ENCODE measurements around the gene SLC22A14.
"Not testable (repeated sequence)": the region's sequence is repeated elsewhere in the genome, so short reads cannot be mapped to it uniquely, and the experiment has no call there.

The SLC22A14 gene

DNA sequence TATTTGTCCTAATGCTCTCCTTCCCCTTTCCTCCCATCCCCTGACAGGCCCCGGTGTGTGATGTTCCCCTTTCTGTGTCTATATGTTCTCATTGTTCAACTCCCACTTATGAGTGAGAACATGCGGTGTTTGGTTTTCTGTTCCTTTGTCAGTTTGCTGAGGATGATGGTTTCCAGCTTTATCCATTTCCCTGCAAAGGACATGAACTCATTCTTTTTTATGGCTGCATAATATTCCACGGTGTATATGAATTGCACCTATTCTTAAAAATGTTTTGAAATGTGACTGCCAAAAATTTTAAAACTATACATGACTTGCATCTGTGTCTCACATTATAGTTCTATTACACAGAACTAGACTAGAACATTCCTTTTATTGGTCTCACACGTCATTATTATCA is 38.5 kb downstream of the SLC22A14 start:
- not testable (repeated sequence) for H3K27me3 ChIP-seq (replicated peaks; ENCODE audit: control insufficient read depth, insufficient read depth, low read length, poor library complexity, severe bottlenecking); H3K4me3 ChIP-seq (ENCODE audit: insufficient read depth, low read depth, low read length, poor library complexity, severe bottlenecking); H3K36me3 ChIP-seq (ENCODE audit: control insufficient read depth, insufficient read depth, low read length); DNase-seq; H3K4me1 ChIP-seq (ENCODE audit: control insufficient read depth, insufficient read depth, low read length, poor library complexity, severe bottlenecking); H3K9me3 ChIP-seq (ENCODE audit: control insufficient read depth, low read length); H3K27ac ChIP-seq (ENCODE audit: insufficient read depth, low read length, poor library complexity, severe bottlenecking)

GRCh38 chr3:38323060-38323459 is 41.0 kb downstream of the SLC22A14 start:
- no peak for DNase-seq

DNA sequence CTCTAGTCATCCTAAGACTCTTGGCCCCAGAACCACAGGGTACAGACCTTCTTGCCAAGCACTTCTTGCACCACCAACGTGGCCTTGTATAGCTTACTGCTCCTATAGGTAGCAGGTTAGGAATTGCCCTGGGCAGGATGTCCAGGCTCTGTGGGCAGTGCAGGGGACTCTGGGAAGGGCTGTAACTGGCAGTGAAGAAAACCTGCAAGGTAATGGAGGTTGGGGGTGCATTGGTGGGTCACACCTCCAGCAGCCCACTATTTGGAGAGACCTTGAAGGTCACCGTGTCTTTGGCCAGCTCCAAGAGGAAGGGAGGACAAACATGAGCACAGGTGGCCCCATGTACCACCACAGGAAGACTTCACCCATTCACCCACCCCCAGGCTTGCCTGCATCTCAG is 43.2 kb downstream of the SLC22A14 start:
- no peaks in the 10 kb centered on the region for H3K4me1 ChIP-seq (ENCODE audit: control insufficient read depth, insufficient read depth, low read length, poor library complexity, severe bottlenecking)
- no peaks in the 10 kb centered on the region for H3K27me3 ChIP-seq (replicated peaks; ENCODE audit: control insufficient read depth, insufficient read depth, low read length, poor library complexity, severe bottlenecking)
- no peak overlapping the region for H3K27ac ChIP-seq (ENCODE audit: insufficient read depth, low read length, poor library complexity, severe bottlenecking)

More at GRCh38 chr3:38323060-38323459, 41.0 kb downstream of the SLC22A14 start:
- no peaks in the 10 kb centered on the region for H3K36me3 ChIP-seq (ENCODE audit: control insufficient read depth, insufficient read depth, low read length)
- no peaks in the 10 kb centered on the region for H3K9me3 ChIP-seq (ENCODE audit: control insufficient read depth, low read length)
- no peaks in the 10 kb centered on the region for H3K27me3 ChIP-seq (replicated peaks; ENCODE audit: control insufficient read depth, insufficient read depth, low read length, poor library complexity, severe bottlenecking)
- H3K4me1 ChIP-seq (ENCODE audit: control insufficient read depth, insufficient read depth, low read length, poor library complexity, severe bottlenecking), result no peaks in the 10 kb centered on the region
- H3K27ac ChIP-seq (ENCODE audit: insufficient read depth, low read length, poor library complexity, severe bottlenecking), result no peak overlapping the region
- H3K4me3 ChIP-seq (ENCODE audit: insufficient read depth, low read depth, low read length, poor library complexity, severe bottlenecking), result no peak overlapping the region

DNA sequence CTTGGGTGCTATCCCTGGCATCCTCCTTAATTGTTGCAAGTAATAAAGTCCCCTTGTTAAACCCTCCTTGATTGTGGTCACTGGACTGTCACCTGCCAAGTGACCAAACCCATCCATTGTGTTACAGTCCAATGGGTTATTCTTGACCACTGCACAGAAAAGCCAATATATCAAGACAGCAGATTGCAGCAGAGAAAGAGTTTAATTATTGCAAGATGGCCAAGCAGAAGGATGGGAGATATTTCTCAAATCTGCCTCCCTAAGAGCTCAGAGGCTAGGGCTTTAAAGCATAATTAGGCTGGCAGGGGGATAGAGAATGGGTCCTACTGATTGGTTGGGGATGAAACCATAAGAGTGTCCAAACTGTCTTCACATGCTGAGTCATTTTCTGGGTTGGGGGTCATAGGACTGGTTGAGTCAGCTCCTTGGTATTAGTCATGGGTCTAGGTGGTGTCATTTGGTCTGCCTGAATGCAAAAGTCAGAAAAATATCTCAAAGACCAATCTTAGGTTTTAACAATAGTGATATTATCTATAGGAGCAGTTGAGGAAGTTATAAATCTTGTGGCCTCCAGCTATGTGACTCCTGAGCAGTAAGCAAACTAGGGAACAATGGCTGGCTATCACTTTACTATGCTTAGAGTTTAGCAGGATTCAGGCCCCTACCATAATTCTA is 45.4 kb downstream of the SLC22A14 start:
- no peak overlapping the region for H3K4me3 ChIP-seq (ENCODE audit: insufficient read depth, low read depth, low read length, poor library complexity, severe bottlenecking)
- H3K27ac ChIP-seq (ENCODE audit: insufficient read depth, low read length, poor library complexity, severe bottlenecking), result no peak overlapping the region
- no peaks in the 10 kb centered on the region for H3K27me3 ChIP-seq (replicated peaks; ENCODE audit: control insufficient read depth, insufficient read depth, low read length, poor library complexity, severe bottlenecking)
- no peaks in the 10 kb centered on the region for H3K4me1 ChIP-seq (ENCODE audit: control insufficient read depth, insufficient read depth, low read length, poor library complexity, severe bottlenecking)
- no peak for DNase-seq
- H3K9me3 ChIP-seq (ENCODE audit: control insufficient read depth, low read length), result no peaks in the 10 kb centered on the region
- H3K36me3 ChIP-seq (ENCODE audit: control insufficient read depth, insufficient read depth, low read length), result no peaks in the 10 kb centered on the region

More for the DNA sequence above, 43.2 kb downstream of the SLC22A14 start:
- no peaks in the 10 kb centered on the region for H3K36me3 ChIP-seq (ENCODE audit: control insufficient read depth, insufficient read depth, low read length)
- DNase-seq, result no peak
- H3K4me3 ChIP-seq (ENCODE audit: insufficient read depth, low read depth, low read length, poor library complexity, severe bottlenecking), result no peak overlapping the region
- H3K9me3 ChIP-seq (ENCODE audit: control insufficient read depth, low read length), result no peaks in the 10 kb centered on the region

- no peak overlapping the region for H3K4me3 ChIP-seq (ENCODE audit: insufficient read depth, low read depth, low read length, poor library complexity, severe bottlenecking)
- no peak for DNase-seq
- H3K9me3 ChIP-seq (ENCODE audit: control insufficient read depth, low read length), result no peaks in the 10 kb centered on the region
- no peak overlapping the region for H3K27ac ChIP-seq (ENCODE audit: insufficient read depth, low read length, poor library complexity, severe bottlenecking)
- H3K4me1 ChIP-seq (ENCODE audit: control insufficient read depth, insufficient read depth, low read length, poor library complexity, severe bottlenecking), result no peaks in the 10 kb centered on the region
- no peaks in the 10 kb centered on the region for H3K36me3 ChIP-seq (ENCODE audit: control insufficient read depth, insufficient read depth, low read length)
- H3K27me3 ChIP-seq (replicated peaks; ENCODE audit: control insufficient read depth, insufficient read depth, low read length, poor library complexity, severe bottlenecking), result no peaks in the 10 kb centered on the region
Measured at GRCh38 chr3:38331257-38332022, 49.3 kb downstream of the SLC22A14 start.

DNA sequence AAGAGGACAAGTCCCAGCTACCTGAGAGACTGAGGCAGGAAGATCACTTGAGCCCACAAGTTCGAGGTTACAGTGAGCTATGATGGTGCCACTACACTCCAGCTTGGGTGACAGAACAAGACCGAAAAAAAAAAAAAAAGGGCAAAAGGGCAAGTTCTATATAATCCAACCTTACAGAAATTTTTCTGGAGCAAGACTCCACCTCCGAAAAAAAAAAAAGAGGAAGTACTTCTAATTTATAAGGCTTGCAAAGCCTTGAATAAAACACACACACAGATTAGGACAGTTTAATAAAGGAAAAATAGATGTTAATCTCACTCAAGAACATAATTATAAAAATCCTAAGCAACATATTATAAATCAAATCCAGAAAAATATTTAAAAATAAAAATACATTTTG is 50.1 kb downstream of the SLC22A14 start:
- Histone ChIP-seq H3K4me3 (ENCODE audit: insufficient read depth, low read depth, low read length, poor library complexity, severe bottlenecking) (no peak overlapping the region), H3K27me3 (replicated peaks; ENCODE audit: control insufficient read depth, insufficient read depth, low read length, poor library complexity, severe bottlenecking) (no peaks in the 10 kb centered on the region), H3K9me3 (ENCODE audit: control insufficient read depth, low read length) (no peaks in the 10 kb centered on the region), H3K36me3 (ENCODE audit: control insufficient read depth, insufficient read depth, low read length) (no peaks in the 10 kb centered on the region), H3K27ac (ENCODE audit: insufficient read depth, low read length, poor library complexity, severe bottlenecking) (no peak overlapping the region), H3K4me1 (ENCODE audit: control insufficient read depth, insufficient read depth, low read length, poor library complexity, severe bottlenecking) (no peaks in the 10 kb centered on the region)
- no peak for DNase-seq

DNA sequence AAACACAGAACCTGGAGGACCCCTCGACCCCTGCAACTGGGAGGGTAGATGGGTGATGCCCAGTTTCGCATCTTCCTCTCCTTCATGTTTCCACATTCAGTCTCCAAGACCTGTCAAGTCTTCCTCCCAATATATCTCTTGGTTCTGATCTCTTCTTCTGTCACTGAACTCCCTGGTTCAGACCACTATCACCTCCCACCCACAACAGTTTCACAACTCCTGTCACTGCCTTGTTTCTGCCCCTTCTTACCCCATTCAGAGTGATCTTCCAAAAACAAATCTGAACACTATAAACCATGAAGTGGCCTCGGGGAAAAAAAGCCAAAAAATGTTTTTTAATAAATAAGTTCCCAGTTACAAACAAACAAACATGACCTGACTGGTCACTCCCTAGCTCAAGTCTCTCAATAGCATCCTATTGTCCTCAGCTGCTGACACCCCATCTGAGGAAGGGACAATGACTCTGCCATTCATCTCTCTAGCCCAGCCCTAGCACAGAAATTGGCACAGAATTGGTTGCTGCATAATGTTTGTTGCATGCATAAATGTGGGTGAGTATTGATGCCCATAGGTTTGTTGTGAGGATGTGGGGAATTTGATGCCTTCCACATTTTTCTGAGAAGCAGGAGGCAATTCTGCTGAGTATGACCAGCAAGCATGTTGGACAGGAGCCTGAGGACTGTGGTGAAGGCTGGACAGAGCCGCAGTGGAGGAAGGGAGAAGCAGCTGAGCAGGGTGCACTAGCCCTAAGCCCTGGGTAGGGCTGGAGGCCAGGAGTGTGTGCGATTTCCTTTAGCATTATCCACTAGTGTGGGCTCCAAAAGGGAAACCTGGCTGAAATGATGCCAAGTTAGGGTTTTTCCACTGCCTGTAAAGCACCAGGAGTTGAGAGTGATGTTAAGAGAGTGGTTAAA is 52.3 kb downstream of the SLC22A14 start:
- no peak for DNase-seq
- no peaks in the 10 kb centered on the region for H3K36me3 ChIP-seq (ENCODE audit: control insufficient read depth, insufficient read depth, low read length)
- H3K4me3 ChIP-seq (ENCODE audit: insufficient read depth, low read depth, low read length, poor library complexity, severe bottlenecking), result no peak overlapping the region
- H3K27ac ChIP-seq (ENCODE audit: insufficient read depth, low read length, poor library complexity, severe bottlenecking), result no peak overlapping the region
- no peaks in the 10 kb centered on the region for H3K4me1 ChIP-seq (ENCODE audit: control insufficient read depth, insufficient read depth, low read length, poor library complexity, severe bottlenecking)
- H3K9me3 ChIP-seq (ENCODE audit: control insufficient read depth, low read length), result no peaks in the 10 kb centered on the region
- H3K27me3 ChIP-seq (replicated peaks; ENCODE audit: control insufficient read depth, insufficient read depth, low read length, poor library complexity, severe bottlenecking), result no peaks in the 10 kb centered on the region

DNA sequence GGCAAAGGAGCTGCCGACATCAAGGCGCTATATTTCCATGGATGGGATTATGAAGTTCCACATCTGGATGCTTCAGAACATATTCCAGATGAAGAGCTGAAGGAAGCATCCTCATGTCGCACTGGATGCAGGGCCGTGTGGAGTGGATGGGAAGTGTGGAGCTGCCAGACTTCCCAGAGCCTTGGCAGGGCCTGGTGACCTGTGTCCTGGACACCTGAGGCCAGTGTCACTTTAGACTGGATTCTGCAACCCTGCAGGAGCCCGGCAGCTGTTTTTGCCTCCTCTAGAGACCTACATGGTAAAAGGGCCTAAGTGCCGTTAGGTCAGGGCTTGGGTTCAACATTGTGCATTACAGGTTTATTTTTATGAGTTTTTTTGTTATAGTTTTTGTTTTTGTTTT is 53.2 kb downstream of the SLC22A14 start:
- Histone ChIP-seq H3K36me3 (ENCODE audit: control insufficient read depth, insufficient read depth, low read length) (no peaks in the 10 kb centered on the region), H3K27me3 (replicated peaks; ENCODE audit: control insufficient read depth, insufficient read depth, low read length, poor library complexity, severe bottlenecking) (no peaks in the 10 kb centered on the region), H3K27ac (ENCODE audit: insufficient read depth, low read length, poor library complexity, severe bottlenecking) (no peak overlapping the region), H3K4me1 (ENCODE audit: control insufficient read depth, insufficient read depth, low read length, poor library complexity, severe bottlenecking) (no peaks in the 10 kb centered on the region), H3K4me3 (ENCODE audit: insufficient read depth, low read depth, low read length, poor library complexity, severe bottlenecking) (no peak overlapping the region), H3K9me3 (ENCODE audit: control insufficient read depth, low read length) (no peaks in the 10 kb centered on the region)
- DNase-seq, result no peak

GRCh38 chr3:38337703-38338102 is 55.6 kb downstream of the SLC22A14 start:
- Histone ChIP-seq H3K9me3 (ENCODE audit: control insufficient read depth, low read length) (no peaks in the 10 kb centered on the region), H3K27me3 (replicated peaks; ENCODE audit: control insufficient read depth, insufficient read depth, low read length, poor library complexity, severe bottlenecking) (no peaks in the 10 kb centered on the region), H3K36me3 (ENCODE audit: control insufficient read depth, insufficient read depth, low read length) (no peaks in the 10 kb centered on the region), H3K4me1 (ENCODE audit: control insufficient read depth, insufficient read depth, low read length, poor library complexity, severe bottlenecking) (no peaks in the 10 kb centered on the region), H3K27ac (ENCODE audit: insufficient read depth, low read length, poor library complexity, severe bottlenecking) (no peak overlapping the region), H3K4me3 (ENCODE audit: insufficient read depth, low read depth, low read length, poor library complexity, severe bottlenecking) (no peak overlapping the region)
- no peak for DNase-seq
